GM12878 (cell line): ENCODE data around the gene WDFY4. TPM values are rescaled to one million over a fixed set of nuclear protein-coding genes. Genes with fewer than 3 reads are reported as not detected.

Source experiments
- BHLHE40 ChIP-seq, 2 experiments: fragments of 450-650 bp in 1 of 2; IDR thresholded peaks; 2 replicates each; pipeline ENCODE4 v1.6.1; 2011 to 2017; ENCODE audit warnings: low read depth in 2 of 2, borderline replicate concordance in 1 of 2, improper control_type of control experiment in 1 of 2, low read length in 1 of 2, mild to moderate bottlenecking in 1 of 2
- BMI1 ChIP-seq: fragments of 450-650 bp; IDR thresholded peaks from 2 replicates; pipeline ENCODE4 v1.6.1; 2016; ENCODE audit warnings: mild to moderate bottlenecking, moderate library complexity, borderline replicate concordance
- E4F1 ChIP-seq: fragments of 450-650 bp; IDR thresholded peaks from 2 replicates; pipeline ENCODE4 v1.6.1; 2018; ENCODE audit warnings: borderline replicate concordance, mild to moderate bottlenecking; ENCODE audit not compliant: partially characterized antibody
- HSF1 ChIP-seq: fragments of 150-350 bp; IDR thresholded peaks from 2 replicates; pipeline ENCODE4 v1.6.1; 2014; ENCODE audit warnings: mild to moderate bottlenecking, low read depth, low read length
- KAT2A ChIP-seq: conservative IDR thresholded peaks from 2 replicates; pipeline ENCODE4 v1.6.1; 2011; ENCODE audit warnings: low read depth, low read length; ENCODE audit not compliant: control insufficient read depth
- MEF2B ChIP-seq: fragments of 450-650 bp; IDR thresholded peaks from 2 replicates; pipeline ENCODE4 v1.6.1; 2018; ENCODE audit warnings: mild to moderate bottlenecking, moderate library complexity; ENCODE audit not compliant: partially characterized antibody, poor library complexity, severe bottlenecking
- NFIC ChIP-seq: IDR thresholded peaks from 2 replicates; pipeline ENCODE4 v1.6.1; 2012; ENCODE audit warnings: low read depth, mild to moderate bottlenecking, inconsistent platforms, low read length, moderate library complexity
- PAX8 ChIP-seq: fragments of 450-650 bp; IDR thresholded peaks from 2 replicates; pipeline ENCODE4 v1.6.1; 2017; ENCODE audit warnings: mild to moderate bottlenecking, moderate library complexity
- POLR2AphosphoS5 ChIP-seq: IDR thresholded peaks from 2 replicates; pipeline ENCODE4 v1.6.1; 2011; ENCODE audit warnings: mild to moderate bottlenecking, low read length, inconsistent platforms
- PRDM15 ChIP-seq: fragments of 450-650 bp; formaldehyde crosslinking; IDR thresholded peaks from 2 replicates; pipeline ENCODE4 v1.4.0; 2020; ENCODE audit warnings: mild to moderate bottlenecking, moderate library complexity
- RELA ChIP-seq: fragments of 450-650 bp; IDR thresholded peaks from 2 replicates; pipeline ENCODE4 v1.8.0; 2014; ENCODE audit warnings: borderline replicate concordance; ENCODE audit not compliant: partially characterized antibody
- SMARCA5 ChIP-seq: fragments of 450-650 bp; IDR thresholded peaks from 2 replicates; pipeline ENCODE4 v1.6.1; 2017; ENCODE audit warnings: mild to moderate bottlenecking
- SP1 ChIP-seq: IDR thresholded peaks from one replicate; pipeline ENCODE4 v1.6.1; 2011; ENCODE audit warnings: low read depth, low read length
- STAT1 ChIP-seq: fragments of 450-650 bp; conservative IDR thresholded peaks from 2 replicates; pipeline ENCODE4 v1.6.1; 2014; ENCODE audit warnings: antibody characterized with exemption, mild to moderate bottlenecking
- TCF3 ChIP-seq: IDR thresholded peaks from 2 replicates; pipeline ENCODE4 v1.6.1; 2012; ENCODE audit warnings: low read depth, mild to moderate bottlenecking, low read length, borderline replicate concordance; ENCODE audit not compliant: insufficient read depth
- WRNIP1 ChIP-seq: IDR thresholded peaks from 2 replicates; pipeline ENCODE4 v1.6.1; 2011; ENCODE audit warnings: low read depth, low read length, improper control_type of control experiment, borderline replicate concordance
- ZNF592 ChIP-seq: fragments of 450-650 bp; IDR thresholded peaks from 2 replicates; pipeline ENCODE4 v1.6.1; 2017; ENCODE audit warnings: mild to moderate bottlenecking, moderate library complexity
- polyA plus RNA-seq, 11 experiments: library from polyadenylated mRNA; depleted of rRNA in 4 of 11; unstranded in 6 of 11; stranded (reverse) in 5 of 11; fragments of >200 nt; fragmentation: Nextera tagmentation in 4 of 11; fragmentation: Illumina TruSeq in 1 of 11; extraction: Ambion mirVana in 4 of 11; extraction: Trizol in 1 of 11; gene quantifications; 1 replicate in 1 of 11; 2 replicates in 10 of 11; pipeline versions ENCODE4 v1.2.1 to v1.2.3, GENCODE V29; 2011 to 2016; ENCODE audit warnings: inconsistent platforms in 2 of 11, missing spikeins in 2 of 11, low read depth in 1 of 11
- total RNA-seq, 4 experiments: library from RNA; depleted of rRNA in 3 of 4; stranded (reverse); fragments of >200 nt in 3 of 4; fragmentation: Illumina TruSeq in 1 of 4; extraction: Trizol in 1 of 4; gene quantifications; 2 replicates each; pipeline versions ENCODE4 v1.2.1 to v1.2.3, GENCODE V29; 2013 to 2021

WDFY4 gene
- total and polyA plus RNA-seq, 10 of the 15 experiments (the other 5 are each of a cell fraction or from before 2014, with no cell fraction given), result 13.5 to 132 (median 47.3) TPM

- TF ChIP-seq HSF1 (no peak), POLR2AphosphoS5 (peak; percentile 71), NFIC (peak; percentile 80), BHLHE40 (IDR thresholded peaks at IDR 0.05; ENCODE audit: borderline replicate concordance in 1 of 2, low read depth in 2 of 2, low read length in 1 of 2) (peak; percentile 64 to 78; a peak in 3 of 4 replicates), E4F1 (no peak), SMARCA5 (peak; percentile 84; the same call in 1 of the 2 replicates), ZNF592 (0 out of 2 replicates have a peak, but pooled peaks have one; percentile 11), STAT1 (peak; percentile 87; the same call in 1 of the 2 replicates), PRDM15 (CRISPR knock-in tag) (no peak), BMI1 (no peak; the same call in 1 of the 2 replicates), PAX8 (no peak), TCF3 (0 out of 2 replicates have a peak, but pooled peaks have one; percentile 47), RELA (peak; percentile 86), MEF2B (peak; percentile 93), SP1 (no peak), KAT2A (no peak), WRNIP1 (0 out of 2 replicates have a peak, but pooled peaks have one; percentile 55)
Measured at GRCh38 chr10:48667960-48668590, 16.6 kb upstream of the WDFY4 start (continued).
